Measurements from ENCODE around the gene RRBP1. TPM values are rescaled to one million over a fixed set of nuclear protein-coding genes. Genes with fewer than 3 reads are reported as not detected.

RRBP1 gene
- total RNA-seq, 2 donors from 2014 or later = 313 to 511 TPM

DNA sequence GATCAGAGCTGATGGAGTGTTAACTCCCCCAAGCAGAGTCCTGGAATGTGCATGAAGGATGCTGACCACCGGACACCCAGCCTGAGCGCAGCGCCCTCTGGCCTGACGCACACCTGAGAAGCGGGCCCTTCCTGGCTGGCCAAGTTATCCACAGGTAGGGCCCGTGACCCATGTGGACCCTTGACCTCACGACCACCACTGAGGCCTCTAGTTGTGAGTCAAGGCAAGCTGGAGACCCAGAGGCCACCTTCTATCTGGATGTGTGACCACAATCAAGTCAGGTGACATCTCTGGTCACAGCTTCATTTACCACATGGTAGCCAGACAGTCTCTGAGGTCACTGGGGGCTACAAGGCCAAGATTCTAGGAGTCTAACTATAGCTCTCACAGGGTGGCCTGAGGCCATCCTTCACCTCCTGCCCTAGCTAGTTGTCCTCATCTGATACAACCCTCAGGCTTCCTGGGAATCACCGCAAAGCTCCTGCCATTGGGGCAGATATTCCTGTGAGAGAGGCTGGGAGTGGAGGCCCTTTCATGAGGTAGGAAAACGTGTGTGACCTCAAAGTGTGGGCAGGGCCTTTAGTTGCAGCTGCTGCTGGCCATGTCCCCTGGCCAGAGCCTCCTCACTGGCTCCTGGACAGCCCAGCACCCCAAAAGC is 59.1 kb downstream of the RRBP1 start:
- no peaks in the 10 kb centered on the region for H3K27me3 ChIP-seq
- DNase-seq (peak in 3 of 4 donors; percentile 8 to 10 (median 10)), ATAC-seq (no peak)
- peak overlapping the region in 1 of 4 donors; percentile 9 for H3K27ac ChIP-seq
- TF ChIP-seq POLR2A (IDR thresholded peaks at IDR 0.05) = no peak
- TF ChIP-seq, protein P1, sequence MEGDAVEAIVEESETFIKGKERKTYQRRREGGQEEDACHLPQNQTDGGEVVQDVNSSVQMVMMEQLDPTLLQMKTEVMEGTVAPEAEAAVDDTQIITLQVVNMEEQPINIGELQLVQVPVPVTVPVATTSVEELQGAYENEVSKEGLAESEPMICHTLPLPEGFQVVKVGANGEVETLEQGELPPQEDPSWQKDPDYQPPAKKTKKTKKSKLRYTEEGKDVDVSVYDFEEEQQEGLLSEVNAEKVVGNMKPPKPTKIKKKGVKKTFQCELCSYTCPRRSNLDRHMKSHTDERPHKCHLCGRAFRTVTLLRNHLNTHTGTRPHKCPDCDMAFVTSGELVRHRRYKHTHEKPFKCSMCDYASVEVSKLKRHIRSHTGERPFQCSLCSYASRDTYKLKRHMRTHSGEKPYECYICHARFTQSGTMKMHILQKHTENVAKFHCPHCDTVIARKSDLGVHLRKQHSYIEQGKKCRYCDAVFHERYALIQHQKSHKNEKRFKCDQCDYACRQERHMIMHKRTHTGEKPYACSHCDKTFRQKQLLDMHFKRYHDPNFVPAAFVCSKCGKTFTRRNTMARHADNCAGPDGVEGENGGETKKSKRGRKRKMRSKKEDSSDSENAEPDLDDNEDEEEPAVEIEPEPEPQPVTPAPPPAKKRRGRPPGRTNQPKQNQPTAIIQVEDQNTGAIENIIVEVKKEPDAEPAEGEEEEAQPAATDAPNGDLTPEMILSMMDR (IDR thresholded peaks at IDR 0.05) = no peak
- intact Hi-C loops (cut with DNase I) = no loop called here
- no peaks in the 10 kb centered on the region for H3K9me3 ChIP-seq
- peaks cover 28% of the 10 kb centered on the region for H3K4me1 ChIP-seq
- H3K4me3 ChIP-seq = no peak overlapping the region
- 77 to 78% methylated on average over 9 of the region's 9 CpGs for WGBS, 2 donors
- H3K36me3 ChIP-seq (replicated peaks in 1 of 2; ENCODE audit: insufficient read depth in 1 of 2, low read depth in 2 of 2) = peaks cover 44 to 54% of the 10 kb centered on the region in 2 donors

DNA sequence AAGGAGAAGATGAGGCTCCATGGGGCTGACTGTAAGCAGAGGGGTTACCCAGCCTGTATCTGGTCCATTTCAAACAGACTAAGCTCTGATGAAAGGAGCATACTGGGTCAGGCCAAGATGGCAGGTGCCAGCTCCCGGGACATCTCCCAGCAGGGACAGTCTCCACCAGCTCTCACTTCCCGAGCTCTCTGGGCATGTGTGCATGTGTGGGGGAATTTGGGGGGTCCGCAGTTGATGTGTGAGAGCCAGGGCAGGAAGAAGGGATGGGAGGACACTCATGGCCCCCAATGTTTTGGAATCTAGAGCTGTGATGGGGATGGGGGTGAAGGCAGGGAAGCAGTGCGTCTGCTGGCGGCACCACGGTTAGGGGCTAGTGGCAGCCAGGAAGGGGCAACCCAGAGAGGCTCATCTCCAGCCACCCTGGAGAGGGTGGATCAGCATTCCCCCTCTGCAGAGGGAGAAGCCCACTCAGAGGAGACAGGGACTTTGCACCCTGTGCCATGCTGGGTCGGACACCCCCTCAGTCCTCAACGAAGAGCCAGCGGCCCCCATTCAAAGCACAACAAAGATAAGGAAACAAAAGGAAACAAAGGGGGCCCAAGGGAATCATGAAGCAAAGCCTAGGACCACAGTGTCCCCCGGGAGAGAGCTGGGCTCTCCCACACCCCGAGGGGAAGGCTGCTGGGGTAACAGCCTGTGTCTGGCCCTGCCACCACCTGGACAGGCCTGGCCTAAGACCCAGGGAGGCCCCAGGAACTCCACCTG is 59.8 kb downstream of the RRBP1 start:
- no peaks in the 10 kb centered on the region for H3K27me3 ChIP-seq
- WGBS, 2 donors = 64 to 79% methylated on average over 11 of the region's 11 CpGs
- H3K27ac ChIP-seq = peak overlapping the region in 1 of 4 donors; percentile 14
- no peak overlapping the region for H3K4me3 ChIP-seq
- TF ChIP-seq, protein P1 (IDR thresholded peaks at IDR 0.05) = no peak
- no peak for TF ChIP-seq POLR2A (IDR thresholded peaks at IDR 0.05)
- DNase-seq = peak in 3 of 4 donors; percentile 4 to 11 (median 4)
- ATAC-seq = no peak
- H3K9me3 ChIP-seq = no peaks in the 10 kb centered on the region
- H3K4me1 ChIP-seq = peaks cover 28% of the 10 kb centered on the region
- H3K36me3 ChIP-seq (replicated peaks in 1 of 2; ENCODE audit: insufficient read depth in 1 of 2, low read depth in 2 of 2) = peaks cover 44 to 54% of the 10 kb centered on the region in 2 donors
- intact Hi-C loops (cut with DNase I) = no loop called here

DNA sequence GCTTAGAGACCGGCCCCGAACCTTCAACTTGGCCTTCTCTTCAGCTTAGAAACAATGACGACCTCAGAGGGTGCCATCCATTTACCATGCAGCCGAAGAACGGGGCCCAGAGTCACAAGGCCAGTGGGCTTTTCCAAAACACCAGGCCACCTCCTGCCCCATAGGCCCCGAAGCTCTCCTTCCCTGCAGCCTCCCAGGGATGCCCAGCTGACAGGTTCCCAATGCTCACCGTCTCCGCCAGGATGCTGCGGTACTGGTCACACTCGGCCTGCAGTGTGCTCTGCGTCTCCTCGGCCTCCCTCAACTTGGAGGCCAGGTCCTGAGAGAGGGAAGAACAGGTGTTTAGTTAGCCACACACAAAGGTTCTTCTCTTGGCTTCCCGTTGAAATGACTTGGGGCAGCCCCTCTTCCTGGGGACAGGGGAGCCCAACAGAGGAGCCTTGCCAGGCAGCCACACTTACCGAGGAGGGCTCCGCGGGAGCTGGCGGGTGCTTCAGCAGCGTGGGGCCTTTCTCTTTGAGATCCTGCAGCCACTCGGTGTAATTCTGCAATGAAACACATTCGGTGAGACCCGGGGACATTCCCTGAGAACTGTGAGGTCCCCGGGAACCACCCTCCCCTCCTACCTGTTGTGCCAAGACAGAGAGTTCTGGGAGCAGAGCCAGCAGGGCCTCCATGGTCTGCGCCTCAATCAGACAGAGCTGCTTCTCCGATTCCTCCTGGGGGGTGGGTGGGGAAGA is 60.6 kb downstream of the RRBP1 start:
- ATAC-seq (no peak), DNase-seq (peak; percentile 17 to 38 (median 32))
- Histone ChIP-seq H3K36me3 (replicated peaks in 1 of 2; ENCODE audit: insufficient read depth in 1 of 2, low read depth in 2 of 2) (peaks cover 42 to 58% of the 10 kb centered on the region in 2 donors), H3K4me3 (no peak overlapping the region), H3K4me1 (peaks cover 28% of the 10 kb centered on the region), H3K9me3 (no peaks in the 10 kb centered on the region), H3K27ac (peak overlapping the region in 1 of 4 donors; percentile 14), H3K27me3 (no peaks in the 10 kb centered on the region)
- no peak for TF ChIP-seq POLR2A (IDR thresholded peaks at IDR 0.05)
- TF ChIP-seq, protein P1 (IDR thresholded peaks at IDR 0.05) = no peak
- intact Hi-C loops (cut with DNase I) = no loop called here
- 65 to 73% methylated on average over 17 to 20 of the region's 24 CpGs for WGBS, 2 donors

DNA sequence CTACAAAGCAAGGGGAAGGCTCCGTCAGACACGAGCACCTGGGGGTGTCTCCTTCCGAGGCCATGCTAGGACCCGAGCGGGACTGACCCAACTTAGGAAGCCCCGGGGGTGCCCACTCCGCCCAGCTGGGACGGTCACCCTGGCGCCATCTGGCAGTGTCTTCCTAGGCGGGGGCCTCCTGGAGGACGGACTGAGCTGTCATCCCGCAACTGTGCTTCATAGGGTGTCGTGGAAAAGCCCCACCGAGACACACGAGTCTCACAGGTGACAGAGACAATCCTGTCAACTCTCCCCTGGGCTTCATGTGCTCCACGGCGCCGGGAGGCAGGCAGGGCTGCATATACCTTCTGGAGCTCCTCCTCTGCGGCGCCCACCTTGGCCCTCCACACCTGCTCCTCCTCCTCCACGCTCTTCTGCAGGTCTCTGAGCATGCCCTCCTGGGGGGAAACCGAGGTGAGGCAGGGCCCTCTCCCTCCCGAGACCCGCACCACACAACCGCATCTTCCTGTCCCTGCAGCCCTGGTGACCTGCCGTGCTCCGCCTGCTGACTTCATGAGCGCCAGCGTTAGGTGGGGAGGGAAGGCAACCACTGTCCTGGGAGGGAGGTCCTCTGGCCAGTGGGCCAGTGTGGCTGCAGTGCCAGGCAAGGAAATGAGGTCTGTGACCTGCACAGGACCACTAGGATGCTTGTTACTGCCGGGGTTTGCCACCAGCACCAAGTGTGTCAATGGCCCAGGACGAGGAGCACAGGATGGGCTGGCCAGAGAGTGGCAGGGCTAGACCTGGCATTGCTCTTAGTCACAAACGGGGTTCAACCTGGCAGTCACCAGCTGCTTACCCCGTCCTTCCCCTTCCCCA is 61.4 kb downstream of the RRBP1 start:
- H3K9me3 ChIP-seq = no peaks in the 10 kb centered on the region
- 73 to 86% methylated on average over 15 to 33 of the region's 33 CpGs for WGBS, 2 donors
- no peak for TF ChIP-seq POLR2A (IDR thresholded peaks at IDR 0.05)
- TF ChIP-seq, protein P1 (IDR thresholded peaks at IDR 0.05) = no peak
- DNase-seq (peak; percentile 2 to 23 (median 16)), ATAC-seq (no peak)
- peaks cover 28% of the 10 kb centered on the region for H3K4me1 ChIP-seq
- no peak overlapping the region for H3K27ac ChIP-seq
- H3K36me3 ChIP-seq (replicated peaks in 1 of 2; ENCODE audit: insufficient read depth in 1 of 2, low read depth in 2 of 2) = peaks cover 46 to 63% of the 10 kb centered on the region in 2 donors
- intact Hi-C loops (cut with DNase I) = no loop called here
- no peak overlapping the region for H3K4me3 ChIP-seq
- no peaks in the 10 kb centered on the region for H3K27me3 ChIP-seq

All from body of pancreas (tissue), 4 donors.